GM13977 (cell line): ENCODE measurements around the gene PRX.

Source experiments
- DNase-seq: peaks from one replicate; pipeline ENCODE4 v3.0.0; 2012; ENCODE audit warnings: low spot score
- in situ Hi-C: fragments of 300-500 bp; cut with MboI; formaldehyde crosslinking; loops from one replicate; pipeline ENCODE4 v1.12.0; 2022; ENCODE audit warnings: low sequenced_read_pairs, low pct_unique_long_range_greater_than_20kb, mixed read lengths, inconsistent platforms; ENCODE audit not compliant: unreplicated experiment
- TF ChIP-seq, protein P1 (sequence below): IDR thresholded peaks from 2 replicates; pipeline ENCODE4 v1.5.1; 2012; ENCODE audit warnings: mild to moderate bottlenecking, control low read depth; ENCODE audit not compliant: insufficient read depth; ENCODE audit errors: extremely low read depth, missing control alignments

Gene PRX, protein sequence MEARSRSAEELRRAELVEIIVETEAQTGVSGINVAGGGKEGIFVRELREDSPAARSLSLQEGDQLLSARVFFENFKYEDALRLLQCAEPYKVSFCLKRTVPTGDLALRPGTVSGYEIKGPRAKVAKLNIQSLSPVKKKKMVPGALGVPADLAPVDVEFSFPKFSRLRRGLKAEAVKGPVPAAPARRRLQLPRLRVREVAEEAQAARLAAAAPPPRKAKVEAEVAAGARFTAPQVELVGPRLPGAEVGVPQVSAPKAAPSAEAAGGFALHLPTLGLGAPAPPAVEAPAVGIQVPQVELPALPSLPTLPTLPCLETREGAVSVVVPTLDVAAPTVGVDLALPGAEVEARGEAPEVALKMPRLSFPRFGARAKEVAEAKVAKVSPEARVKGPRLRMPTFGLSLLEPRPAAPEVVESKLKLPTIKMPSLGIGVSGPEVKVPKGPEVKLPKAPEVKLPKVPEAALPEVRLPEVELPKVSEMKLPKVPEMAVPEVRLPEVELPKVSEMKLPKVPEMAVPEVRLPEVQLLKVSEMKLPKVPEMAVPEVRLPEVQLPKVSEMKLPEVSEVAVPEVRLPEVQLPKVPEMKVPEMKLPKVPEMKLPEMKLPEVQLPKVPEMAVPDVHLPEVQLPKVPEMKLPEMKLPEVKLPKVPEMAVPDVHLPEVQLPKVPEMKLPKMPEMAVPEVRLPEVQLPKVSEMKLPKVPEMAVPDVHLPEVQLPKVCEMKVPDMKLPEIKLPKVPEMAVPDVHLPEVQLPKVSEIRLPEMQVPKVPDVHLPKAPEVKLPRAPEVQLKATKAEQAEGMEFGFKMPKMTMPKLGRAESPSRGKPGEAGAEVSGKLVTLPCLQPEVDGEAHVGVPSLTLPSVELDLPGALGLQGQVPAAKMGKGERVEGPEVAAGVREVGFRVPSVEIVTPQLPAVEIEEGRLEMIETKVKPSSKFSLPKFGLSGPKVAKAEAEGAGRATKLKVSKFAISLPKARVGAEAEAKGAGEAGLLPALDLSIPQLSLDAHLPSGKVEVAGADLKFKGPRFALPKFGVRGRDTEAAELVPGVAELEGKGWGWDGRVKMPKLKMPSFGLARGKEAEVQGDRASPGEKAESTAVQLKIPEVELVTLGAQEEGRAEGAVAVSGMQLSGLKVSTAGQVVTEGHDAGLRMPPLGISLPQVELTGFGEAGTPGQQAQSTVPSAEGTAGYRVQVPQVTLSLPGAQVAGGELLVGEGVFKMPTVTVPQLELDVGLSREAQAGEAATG (N-terminal part only)

DNA sequence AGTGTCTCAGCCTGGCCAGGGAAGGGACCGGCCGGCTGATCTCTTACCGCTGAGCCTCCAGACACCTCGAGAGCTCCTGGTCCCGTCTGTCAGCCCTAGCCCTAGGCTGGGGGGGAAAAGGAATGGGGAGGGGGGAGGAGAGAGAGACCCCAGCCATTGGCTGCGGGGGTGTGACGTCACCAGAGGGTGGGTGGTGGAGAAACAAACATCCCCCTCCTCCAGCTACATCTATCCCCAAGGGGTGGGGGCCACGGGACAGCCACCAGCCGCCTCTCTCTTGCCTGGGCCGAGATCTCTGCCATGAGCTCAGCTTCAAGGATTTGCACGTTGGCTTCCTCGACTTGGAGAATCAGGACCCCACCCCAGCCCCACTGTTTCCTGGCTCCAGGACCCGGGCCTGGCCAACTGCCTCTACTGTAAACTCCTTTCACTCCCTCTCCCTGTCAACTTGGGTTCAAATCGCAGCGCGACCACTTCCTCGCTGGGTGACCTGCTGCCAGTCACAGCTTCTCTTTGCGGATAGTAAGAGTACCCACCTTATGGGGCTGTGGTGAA lies at the start of gene PRX:
Gene PRX (minus strand): TSS at position 88 of the 555 bp plus-strand sequence. CDS start 5,446 bp downstream, outside the sequence.
- no peak for DNase-seq

DNA sequence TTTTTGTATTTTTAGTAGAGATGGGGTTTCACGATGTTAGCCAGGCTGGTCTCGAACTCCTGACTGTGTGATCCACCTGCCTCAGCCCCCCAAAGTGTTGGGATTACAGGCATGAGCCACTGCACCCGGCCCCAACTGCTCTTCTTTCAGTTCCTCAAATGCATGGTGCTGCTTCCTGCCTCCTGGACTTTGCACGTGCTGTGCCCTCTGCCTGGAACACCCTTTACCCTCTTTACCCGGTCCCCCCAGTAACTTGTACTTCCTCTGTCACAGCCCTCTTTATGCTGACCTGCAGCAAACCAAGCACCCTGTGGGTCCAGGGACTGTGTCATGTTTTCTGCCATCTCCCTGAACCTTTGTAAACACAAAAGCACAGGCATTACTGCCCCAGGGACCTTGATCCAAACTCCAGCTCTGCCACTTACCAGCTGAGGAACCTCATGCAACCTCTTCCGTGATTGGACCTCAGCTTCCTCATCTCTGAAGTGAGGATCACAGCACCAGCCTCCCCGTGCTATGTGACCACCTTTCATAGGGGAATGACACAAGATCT lies 48.6 kb upstream of the PRX start:
- no peak for DNase-seq
- TF ChIP-seq, protein P1, sequence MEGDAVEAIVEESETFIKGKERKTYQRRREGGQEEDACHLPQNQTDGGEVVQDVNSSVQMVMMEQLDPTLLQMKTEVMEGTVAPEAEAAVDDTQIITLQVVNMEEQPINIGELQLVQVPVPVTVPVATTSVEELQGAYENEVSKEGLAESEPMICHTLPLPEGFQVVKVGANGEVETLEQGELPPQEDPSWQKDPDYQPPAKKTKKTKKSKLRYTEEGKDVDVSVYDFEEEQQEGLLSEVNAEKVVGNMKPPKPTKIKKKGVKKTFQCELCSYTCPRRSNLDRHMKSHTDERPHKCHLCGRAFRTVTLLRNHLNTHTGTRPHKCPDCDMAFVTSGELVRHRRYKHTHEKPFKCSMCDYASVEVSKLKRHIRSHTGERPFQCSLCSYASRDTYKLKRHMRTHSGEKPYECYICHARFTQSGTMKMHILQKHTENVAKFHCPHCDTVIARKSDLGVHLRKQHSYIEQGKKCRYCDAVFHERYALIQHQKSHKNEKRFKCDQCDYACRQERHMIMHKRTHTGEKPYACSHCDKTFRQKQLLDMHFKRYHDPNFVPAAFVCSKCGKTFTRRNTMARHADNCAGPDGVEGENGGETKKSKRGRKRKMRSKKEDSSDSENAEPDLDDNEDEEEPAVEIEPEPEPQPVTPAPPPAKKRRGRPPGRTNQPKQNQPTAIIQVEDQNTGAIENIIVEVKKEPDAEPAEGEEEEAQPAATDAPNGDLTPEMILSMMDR: no peak
- in situ Hi-C loops: no loop called here

More for the DNA sequence above, at the start of gene PRX:
- TF ChIP-seq, protein P1: no peak
- in situ Hi-C loops: no loop called here

DNA sequence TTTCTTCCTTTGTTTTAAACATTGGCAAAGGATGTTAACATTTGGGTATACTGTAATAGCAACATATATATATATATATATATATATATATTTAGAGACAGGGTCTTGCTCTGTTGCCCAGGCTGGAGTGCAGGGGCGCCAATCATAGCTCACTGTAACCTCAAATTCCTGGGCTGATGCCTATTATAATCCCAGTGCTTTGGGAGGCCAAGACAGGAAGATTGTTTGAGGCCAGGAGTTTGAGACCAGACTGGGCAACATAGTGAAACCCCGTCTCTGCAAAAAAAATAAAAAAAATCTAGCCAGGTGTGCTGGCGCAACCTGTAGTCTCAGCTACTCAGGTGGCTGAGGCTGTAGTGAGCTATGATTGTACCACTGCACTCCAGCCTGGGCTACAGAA lies 47.0 kb upstream of the PRX start:
- in situ Hi-C loops: no loop called here
- TF ChIP-seq, protein P1: no peak
- DNase-seq: no peak

DNA sequence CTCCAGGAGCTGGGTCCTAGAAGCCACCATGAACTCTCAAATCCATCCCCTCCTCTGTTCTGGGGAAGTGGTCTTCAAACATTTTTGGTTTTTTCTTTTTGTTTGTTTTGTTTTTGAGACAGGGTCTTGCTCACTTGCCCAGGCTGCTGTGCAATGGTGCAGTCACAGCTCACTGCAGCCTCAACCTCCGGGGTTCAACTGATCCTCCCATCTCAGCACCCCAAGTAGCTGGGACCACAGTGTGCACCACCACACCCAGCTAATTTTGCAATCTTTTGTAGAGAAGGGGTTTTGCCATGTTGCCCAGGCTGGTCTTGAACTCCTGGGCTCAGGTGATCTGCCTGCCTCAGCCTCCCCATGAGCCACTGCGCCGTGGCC lies 45.4 kb upstream of the PRX start:
- no peak for DNase-seq
- TF ChIP-seq, protein P1: no peak
- in situ Hi-C loops: no loop called here

DNA sequence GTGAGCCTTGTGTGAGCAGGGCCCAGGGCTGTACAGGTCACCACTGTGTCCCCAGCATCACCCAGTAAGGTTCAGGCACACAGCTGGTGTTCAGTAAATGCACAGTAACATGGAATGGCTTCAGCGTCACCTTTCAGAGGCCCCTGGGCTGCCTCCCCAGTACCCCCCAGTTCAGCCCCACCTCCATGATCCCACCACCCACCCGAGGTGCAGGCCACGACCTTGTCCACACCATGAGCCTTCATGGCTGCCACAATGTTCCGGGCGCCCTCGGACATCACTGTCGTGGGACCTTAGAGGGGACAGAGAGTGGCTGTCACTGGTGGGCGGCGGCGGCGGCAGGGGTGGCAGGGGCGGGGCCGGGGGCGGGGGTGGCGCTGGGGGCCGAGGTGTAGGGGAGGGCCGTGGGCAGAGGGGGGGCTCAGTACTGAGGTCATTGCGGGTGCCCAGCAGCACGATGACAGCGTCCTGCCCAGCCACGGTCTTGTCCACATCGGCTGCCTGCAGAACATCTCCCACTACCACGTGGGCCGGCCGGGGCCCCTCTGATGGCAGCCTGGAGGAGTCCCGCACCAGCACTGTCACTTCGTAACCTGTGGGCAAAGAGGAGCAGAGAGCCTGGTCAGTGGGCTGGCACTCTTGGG lies 44.9 kb upstream of the PRX start:
- in situ Hi-C loops: no loop called here
- TF ChIP-seq, protein P1: no peak
- no peak for DNase-seq
